HG03280 (cell line): ENCODE results near the gene PHF21A.

ENCODE experiments used
- ATAC-seq: cut with Tn5 transposase; IDR thresholded peaks from one replicate; pipeline ENCODE4 v1.9.1; 2021; ENCODE audit warnings: mild to moderate bottlenecking, moderate library complexity; ENCODE audit not compliant: unreplicated experiment

The PHF21A gene

GRCh38 chr11:45924036-45924915, 197.0 kb downstream of the PHF21A start:
- no peak for ATAC-seq

GRCh38 chr11:45922425-45923082, 198.7 kb downstream of the PHF21A start, which contains the start of gene LARGE2:
Gene LARGE2 (plus strand): TSS chr11:45922656. CDS start chr11:45922883, 227 bp downstream.
- no peak for ATAC-seq

DNA sequence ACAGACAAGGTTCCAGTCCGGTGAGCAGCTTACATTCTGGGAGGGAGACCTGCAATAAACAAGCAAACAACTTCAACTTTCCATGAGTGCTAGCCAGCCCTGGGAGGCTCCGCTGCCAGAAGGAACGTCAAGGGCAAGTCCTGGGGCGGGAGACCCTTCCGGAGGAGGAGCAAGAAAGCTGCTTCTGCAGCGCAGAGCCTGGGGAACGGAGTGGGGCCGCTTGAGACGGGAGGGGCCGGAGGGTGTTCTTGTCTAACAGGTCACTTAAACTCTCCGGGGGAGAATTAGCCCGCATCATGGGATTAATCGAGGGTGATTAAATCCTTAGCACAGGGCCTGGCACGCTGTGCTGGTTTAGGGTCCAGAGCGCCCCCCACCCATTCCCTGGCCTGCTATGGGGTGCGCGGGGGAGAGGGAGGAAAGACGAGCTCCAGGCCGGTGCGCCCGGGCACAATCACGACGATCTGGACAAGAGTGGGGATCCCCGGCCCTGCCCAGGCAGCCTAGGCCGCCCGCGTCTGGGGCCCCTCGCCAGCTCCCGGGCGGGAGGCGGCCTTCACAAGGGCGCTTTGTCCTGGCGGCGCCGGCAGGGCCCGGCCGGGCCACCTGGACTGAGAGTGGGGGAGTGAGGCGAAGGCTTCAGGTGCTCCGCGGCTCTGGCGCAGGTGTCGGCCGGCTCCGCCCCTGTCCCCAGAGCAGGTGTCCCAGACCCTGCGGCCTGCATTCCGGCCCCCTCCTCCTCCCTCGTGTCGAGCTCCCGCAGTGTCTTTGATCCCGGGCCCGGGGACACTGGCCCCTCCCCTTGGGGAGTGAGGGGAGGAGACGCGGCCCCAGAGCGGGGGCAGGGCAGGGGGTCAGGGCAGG, 199.5 kb downstream of the PHF21A start:
- ATAC-seq: no peak

DNA sequence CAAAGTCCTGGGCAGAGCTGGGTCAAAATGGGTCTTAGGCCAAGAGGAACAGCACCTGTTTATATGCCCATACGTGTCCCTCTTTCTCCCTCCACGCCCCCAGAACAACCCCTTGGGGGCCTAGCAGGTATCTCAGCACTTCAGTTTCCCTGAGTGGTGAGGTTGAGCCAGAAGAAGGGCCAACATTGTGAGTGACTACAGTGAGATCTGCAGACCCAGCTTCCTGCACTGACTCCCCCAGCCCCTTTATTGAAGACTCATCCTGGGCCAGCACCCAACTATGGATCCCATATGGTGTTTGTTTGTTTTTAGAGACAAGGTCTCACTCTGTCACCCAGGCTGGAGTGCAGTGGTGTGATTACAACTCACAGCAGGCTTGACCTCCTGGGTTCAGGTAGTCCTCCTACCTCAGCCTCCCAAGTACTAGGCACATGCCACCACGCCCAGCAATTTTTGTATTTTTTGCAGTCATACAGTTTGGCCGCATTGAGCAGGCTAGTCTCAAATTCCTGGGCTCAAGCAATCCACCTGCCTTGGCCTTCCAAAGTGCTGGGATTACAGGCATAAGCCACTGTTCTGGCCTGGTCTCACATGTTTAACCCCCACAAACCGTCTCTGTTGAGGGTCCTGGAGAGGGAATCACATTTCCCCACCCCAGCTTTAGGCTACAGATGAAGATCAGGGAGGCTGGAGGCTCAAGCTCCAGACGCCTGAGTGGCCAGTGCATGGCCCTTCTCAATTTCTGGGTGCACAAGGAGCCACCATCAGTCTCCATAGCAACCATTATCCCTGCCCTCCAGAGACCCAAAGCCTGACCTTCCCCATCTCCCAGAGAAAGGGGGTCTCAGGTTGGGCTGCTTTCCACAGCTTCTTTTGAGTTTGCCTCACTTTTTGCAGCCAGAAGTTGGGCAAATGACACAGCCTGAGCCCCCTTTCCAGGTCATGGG, 200.4 kb downstream of the PHF21A start:
- no peak for ATAC-seq

GRCh38 chr11:45919806-45920530, 201.3 kb downstream of the PHF21A start:
- no peak for ATAC-seq

DNA sequence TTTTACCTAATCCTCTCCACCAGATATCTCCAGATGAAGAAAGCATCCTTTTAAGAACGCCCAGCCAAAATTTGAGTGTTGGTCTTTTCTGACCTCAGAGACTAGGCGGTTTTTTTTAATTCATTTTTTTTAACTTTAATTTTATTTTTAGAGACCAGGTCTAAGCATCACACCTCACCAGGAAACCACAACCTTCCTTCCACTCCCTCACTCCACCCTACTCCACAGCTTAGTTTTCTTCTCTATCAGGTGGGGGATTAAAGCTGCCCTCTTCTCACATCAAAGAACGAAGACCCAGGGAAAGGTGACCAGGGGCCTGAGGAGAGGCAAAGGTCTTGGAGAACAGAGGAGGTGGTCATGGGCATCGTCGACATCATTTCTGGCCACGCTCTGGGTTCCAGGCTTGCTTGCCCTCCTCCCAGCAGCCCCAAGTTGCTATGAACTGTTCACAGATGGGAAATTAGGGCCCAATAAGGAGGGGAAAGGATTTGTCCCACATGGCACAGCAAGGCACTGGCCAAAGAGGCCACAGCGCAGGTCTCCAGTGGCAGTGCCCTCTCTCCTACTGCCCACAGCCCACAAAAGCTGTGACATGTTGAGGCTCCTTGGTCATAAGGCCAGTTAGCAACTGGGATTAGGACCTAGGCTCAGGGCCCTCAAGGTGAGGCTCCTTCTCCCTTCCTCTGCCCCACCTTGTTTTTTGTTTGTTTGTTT, 202.1 kb downstream of the PHF21A start:
- no peak for ATAC-seq

DNA sequence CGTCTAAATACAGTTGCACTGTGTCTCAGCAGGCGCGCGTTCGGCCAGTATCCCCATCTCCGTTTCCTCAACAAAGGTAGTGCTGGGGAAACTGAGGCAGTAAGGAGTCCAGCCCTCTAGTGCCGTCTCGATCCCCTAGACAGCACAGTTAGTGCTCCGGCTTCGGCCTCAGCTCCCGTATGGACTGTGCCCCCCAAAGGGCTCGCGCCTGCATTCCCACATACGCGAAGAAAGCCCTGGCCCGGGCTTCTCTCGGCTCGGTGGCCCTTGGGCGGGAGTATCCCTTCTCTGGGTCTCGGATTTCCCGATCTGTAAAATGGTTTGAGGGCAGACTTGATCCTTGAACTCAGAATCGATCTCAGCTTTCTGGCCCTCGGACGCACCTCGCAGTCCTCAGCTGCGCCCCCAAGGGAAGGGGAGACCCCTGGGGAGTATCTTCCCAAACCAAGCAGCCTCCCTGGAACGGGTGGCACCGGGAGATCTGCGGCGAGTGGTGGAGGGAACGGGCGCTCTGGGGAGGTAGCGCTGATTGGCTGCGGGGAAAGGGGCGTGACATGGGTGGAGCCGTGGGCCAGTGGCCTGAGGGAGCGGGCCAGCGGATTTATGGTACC, 202.8 kb downstream of the PHF21A start:
- ATAC-seq: peak; percentile 40

DNA sequence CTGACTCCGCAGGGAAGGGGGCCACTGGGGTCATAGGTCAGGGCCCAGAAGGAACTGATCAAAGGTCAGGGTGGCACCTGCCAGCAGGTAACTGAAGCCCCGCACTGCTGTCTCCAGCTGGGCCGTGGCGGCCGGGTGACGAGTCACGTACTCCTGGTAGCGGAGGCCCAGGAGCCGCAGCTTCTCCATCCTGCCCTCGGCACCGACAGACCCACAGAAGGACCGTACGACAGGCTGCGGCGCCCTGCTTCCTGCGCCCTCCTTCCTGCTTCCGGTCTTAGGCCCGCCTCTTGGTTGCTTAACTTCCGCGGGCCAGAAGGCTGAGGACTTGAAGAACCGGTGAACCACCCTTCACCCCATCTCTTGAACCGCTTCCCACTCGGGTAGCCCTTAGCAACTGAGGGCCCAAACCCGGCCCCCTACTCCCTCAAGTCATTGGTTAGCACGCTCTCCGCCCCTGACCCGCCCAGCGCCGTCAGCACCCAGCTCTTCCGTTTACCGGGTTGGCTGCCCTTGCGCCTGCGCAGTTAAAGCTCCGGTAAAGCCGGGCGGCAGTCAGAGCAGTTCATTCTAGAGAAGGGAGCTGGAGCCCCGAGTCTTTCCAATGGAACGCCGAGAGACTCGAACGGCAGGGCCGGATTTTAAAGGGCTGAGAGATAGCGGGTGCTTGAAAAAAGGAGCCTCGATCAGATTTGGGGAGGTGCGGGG, 203.5 kb downstream of the PHF21A start, which contains the start of gene PEX16:
Gene PEX16, minus strand, starts transcription at position 255 of the 708 bp plus-strand sequence. Its CDS starts 66 bp downstream, at position 189.
- peak; percentile 85 for ATAC-seq

GRCh38 chr11:45917286-45917622, 204.0 kb downstream of the PHF21A start:
- no peak for ATAC-seq

DNA sequence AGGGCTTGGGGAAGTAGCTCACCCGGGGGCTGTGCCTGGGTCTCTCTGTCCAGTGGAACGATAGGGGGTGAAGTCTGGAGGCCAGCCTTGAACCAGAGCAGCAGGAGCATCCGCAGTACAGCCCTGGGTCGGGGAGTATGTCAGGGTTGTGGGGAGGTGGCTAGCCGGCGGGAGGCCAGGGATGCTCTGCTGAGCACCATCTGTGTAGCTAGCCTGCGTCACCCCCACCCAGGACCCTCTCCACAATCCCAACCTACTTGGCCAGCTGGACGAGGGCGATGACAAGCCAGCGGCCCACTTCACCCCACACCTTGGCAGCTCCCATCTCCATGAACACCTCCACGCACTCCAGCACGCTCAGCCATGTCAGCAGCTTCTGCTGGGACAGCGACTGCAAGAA, 205.8 kb downstream of the PHF21A start:
- ATAC-seq: no peak

GRCh38 chr11:45913942-45914635, 207.2 kb downstream of the PHF21A start:
- no peak for ATAC-seq

DNA sequence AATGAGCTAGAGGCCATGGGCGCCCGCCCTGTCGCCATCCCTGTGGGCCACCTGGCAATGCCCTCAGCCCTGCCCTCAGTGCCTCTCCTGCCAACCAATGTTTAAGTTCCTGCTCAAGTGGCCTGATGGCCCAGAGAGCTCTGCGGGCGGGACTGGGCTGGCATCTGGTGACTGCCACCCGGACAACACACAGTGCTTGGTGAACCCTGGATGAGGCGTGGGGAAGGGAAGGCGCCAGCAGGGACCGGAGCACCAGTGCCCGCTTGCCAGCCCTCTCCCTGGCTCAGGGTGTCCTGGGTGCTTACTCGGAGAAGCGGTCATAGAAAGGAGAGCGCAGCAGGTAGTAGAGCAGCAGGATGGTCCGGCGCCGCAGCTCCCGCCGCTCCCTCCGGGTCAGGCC, 207.7 kb downstream of the PHF21A start:
- ATAC-seq: no peak

DNA sequence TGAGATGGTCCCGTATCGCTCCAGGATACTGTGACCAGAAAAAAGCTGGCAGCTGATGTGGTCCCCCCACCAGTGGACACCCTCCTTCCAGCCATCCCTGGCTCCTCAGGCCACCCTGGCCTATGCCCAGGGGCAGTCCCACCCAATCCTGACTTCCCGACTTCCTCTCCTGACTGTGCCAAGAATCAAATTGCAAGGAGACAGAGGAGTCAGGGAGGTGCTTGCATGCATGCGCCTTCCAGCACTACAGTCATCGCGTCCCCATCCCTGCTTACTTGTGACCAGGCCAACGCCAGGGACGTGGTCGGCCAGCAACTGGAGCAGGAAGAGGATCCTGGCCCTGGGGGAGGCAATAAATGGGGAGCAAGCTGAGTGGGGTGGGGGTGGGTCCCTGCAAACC, 210.6 kb downstream of the PHF21A start:
- no peak for ATAC-seq

- no peak for ATAC-seq
Measured at GRCh38 chr11:45909594-45910475, 211.4 kb downstream of the PHF21A start.

DNA sequence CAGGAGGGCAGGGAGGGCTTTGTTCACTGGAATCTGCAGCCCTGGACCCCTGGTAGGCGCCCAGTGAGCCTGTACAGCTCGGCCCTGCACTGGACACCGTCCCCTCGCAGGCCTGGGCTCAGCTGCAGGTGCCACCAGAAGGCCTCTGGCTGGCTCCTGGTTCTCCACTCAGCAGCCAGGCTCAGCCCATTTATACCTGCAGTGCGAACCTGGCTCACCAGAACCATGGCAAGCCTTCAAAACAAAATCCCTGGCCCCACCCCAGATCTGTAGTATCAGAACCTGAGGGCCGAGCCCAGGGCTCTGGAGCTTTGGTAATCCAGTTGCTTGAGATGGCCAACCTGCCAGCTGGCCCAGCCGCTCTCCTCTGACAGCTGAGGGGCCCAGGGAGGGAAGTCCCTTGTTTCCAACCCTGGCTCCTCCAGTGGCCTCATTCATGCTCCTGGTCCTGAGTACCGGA, 213.3 kb downstream of the PHF21A start:
- no peak for ATAC-seq

DNA sequence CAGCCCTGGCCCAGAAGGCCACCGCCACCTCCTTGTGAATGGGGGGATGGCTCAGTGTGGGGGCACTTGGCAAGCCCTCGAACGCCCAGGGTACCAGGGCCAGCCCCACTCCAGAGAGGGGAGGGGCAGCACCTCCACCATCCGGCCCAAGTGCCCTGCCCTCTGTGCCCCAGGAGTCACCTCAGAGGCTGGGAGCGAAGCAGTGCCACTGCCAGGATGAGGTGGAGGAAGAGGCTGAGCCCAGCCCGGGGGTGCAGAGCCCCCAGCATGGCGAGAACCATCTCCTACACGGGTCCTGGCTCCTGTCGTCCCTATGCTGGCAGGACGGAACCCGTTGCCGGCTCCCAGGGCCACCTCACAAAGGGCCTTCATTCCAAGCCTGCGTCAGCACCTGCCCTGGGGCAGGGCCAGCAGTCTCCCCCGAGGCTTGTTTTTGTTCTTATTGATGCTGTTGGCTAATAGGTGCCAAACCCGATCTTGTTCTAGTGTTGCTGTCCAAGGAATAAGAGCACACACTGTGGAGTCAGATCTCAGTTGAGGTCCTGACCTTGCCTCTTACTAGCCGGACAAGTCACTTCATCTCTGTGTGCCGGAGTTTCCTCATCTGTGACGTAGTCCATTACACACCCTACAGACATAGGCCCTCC, 214.2 kb downstream of the PHF21A start, which contains the start of gene FREY1:
Gene FREY1, minus strand, starts transcription at position 307 of the 647 bp plus-strand sequence. Its CDS starts 26 bp downstream, at position 281.
- ATAC-seq: no peak
